ENCODE data around the gene THSD7B. TPM values are rescaled to one million over a fixed set of nuclear protein-coding genes. Genes with fewer than 3 reads are reported as not detected.

Gene THSD7B
- total and polyA plus RNA-seq, 9 of the 15 experiments (the other 6 are each of a cell fraction or from before 2014, with no cell fraction given) = not detected

DNA sequence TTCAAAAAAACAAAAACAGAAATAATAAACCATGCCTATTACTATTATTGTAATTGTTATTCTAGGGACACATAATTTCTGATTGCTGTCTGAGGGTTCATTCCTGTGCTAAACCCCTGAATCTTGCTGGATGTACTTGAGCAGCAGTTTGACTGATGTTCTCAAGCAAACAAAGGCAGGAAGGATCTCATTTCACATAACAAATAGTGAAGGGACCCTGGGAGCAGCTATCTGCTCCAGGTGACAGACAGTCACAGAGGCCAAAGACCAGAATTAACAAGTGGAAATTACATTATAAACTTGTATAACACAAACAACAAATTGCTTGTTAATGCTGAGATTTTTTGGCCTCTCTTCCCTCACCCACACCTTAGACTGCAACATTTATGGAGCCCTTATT is 284.2 kb downstream of the THSD7B start:
- DNase-seq (ENCODE audit: extremely low read depth in 1 of 4, low spot score in 3 of 4) (no peak), FAIRE-seq (no peak), ATAC-seq (no peak)
- Histone ChIP-seq H3K4me2 (ENCODE audit: insufficient read depth, low read length) (no peak overlapping the region), H3K9me1 (ENCODE audit: control insufficient read depth, insufficient read depth, low read length) (no peaks in the 10 kb centered on the region), H3K9me3 (replicated peaks; ENCODE audit: control insufficient read depth, insufficient read depth, low read depth, low read length) (no peaks in the 10 kb centered on the region), H3K27ac (ENCODE audit: extremely low read depth, low read depth, low read length) (no peak overlapping the region), H4K20me1 (replicated peaks; ENCODE audit: control insufficient read depth, insufficient read depth, low read length) (no peaks in the 10 kb centered on the region), H2AFZ (ENCODE audit: low read depth, low read length) (no peak overlapping the region), H3K9ac (ENCODE audit: insufficient read depth in 1 of 2, low read depth in 2 of 2, low read length in 2 of 2) (no peak overlapping the region), H3K27me3 (ENCODE audit: control insufficient read depth in 2 of 2, insufficient read depth in 2 of 2, low read length in 2 of 2) (no peaks in the 10 kb centered on the region), H3K79me2 (ENCODE audit: control insufficient read depth, insufficient read depth, low read length) (no peaks in the 10 kb centered on the region), H3K36me3 (ENCODE audit: control insufficient read depth, insufficient read depth, low read length) (no peaks in the 10 kb centered on the region), H3K4me1 (replicated peaks in 1 of 2; ENCODE audit: control insufficient read depth in 2 of 2, insufficient read depth in 2 of 2, low read length in 2 of 2) (no peaks in the 10 kb centered on the region), H3K4me3 (no peak overlapping the region)
- POLR2A ChIA-PET = no interaction called here
- TF ChIP-seq ETV5 (CRISPR knock-in tag; IDR thresholded peaks at IDR 0.05; ENCODE audit: low read depth) (no peak), NR2F6 (CRISPR knock-in tag; IDR thresholded peaks at IDR 0.05) (no peak), MBD2 (IDR thresholded peaks at IDR 0.05; ENCODE audit: borderline replicate concordance, low read depth) (no peak), ARID1B (IDR thresholded peaks at IDR 0.05) (no peak), RBM22 (IDR thresholded peaks at IDR 0.05; ENCODE audit: low read depth, low read length, poor library complexity, severe bottlenecking) (no peak), KAT7 (CRISPR knock-in tag; IDR thresholded peaks at IDR 0.05; ENCODE audit: borderline replicate concordance) (no peak), BRCA1 (IDR thresholded peaks at IDR 0.05) (no peak), BRCA1 (CRISPR knock-in tag; IDR thresholded peaks at IDR 0.05) (no peak), ZNF644 (tag; IDR thresholded peaks at IDR 0.05; ENCODE audit: low read depth) (no peak), SMAD2 (IDR thresholded peaks at IDR 0.05; ENCODE audit: low read depth, low read length) (no peak), KLF6 (CRISPR knock-in tag; IDR thresholded peaks at IDR 0.05; ENCODE audit: borderline replicate concordance) (no peak), DACH1 (IDR thresholded peaks at IDR 0.05; ENCODE audit: partially characterized antibody) (no peak)
- TF ChIP-seq, protein P1, sequence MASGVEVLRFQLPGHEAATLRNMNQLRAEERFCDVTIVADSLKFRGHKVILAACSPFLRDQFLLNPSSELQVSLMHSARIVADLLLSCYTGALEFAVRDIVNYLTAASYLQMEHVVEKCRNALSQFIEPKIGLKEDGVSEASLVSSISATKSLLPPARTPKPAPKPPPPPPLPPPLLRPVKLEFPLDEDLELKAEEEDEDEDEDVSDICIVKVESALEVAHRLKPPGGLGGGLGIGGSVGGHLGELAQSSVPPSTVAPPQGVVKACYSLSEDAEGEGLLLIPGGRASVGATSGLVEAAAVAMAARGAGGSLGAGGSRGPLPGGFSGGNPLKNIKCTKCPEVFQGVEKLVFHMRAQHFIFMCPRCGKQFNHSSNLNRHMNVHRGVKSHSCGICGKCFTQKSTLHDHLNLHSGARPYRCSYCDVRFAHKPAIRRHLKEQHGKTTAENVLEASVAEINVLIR (CRISPR knock-in tag; IDR thresholded peaks at IDR 0.05) = no peak
- TF ChIP-seq, protein P2, sequence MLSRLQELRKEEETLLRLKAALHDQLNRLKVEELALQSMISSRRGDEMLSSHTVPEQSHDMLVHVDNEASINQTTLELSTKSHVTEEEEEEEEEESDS (CRISPR knock-in tag; IDR thresholded peaks at IDR 0.05) = no peak
- TF ChIP-seq, protein P3, sequence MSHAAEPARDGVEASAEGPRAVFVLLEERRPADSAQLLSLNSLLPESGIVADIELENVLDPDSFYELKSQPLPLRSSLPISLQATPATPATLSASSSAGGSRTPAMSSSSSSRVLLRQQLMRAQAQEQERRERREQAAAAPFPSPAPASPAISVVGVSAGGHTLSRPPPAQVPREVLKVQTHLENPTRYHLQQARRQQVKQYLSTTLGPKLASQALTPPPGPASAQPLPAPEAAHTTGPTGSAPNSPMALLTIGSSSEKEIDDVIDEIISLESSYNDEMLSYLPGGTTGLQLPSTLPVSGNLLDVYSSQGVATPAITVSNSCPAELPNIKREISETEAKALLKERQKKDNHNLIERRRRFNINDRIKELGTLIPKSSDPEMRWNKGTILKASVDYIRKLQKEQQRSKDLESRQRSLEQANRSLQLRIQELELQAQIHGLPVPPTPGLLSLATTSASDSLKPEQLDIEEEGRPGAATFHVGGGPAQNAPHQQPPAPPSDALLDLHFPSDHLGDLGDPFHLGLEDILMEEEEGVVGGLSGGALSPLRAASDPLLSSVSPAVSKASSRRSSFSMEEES (CRISPR knock-in tag; IDR thresholded peaks at IDR 0.05) = no peak
- TF ChIP-seq, protein P4, sequence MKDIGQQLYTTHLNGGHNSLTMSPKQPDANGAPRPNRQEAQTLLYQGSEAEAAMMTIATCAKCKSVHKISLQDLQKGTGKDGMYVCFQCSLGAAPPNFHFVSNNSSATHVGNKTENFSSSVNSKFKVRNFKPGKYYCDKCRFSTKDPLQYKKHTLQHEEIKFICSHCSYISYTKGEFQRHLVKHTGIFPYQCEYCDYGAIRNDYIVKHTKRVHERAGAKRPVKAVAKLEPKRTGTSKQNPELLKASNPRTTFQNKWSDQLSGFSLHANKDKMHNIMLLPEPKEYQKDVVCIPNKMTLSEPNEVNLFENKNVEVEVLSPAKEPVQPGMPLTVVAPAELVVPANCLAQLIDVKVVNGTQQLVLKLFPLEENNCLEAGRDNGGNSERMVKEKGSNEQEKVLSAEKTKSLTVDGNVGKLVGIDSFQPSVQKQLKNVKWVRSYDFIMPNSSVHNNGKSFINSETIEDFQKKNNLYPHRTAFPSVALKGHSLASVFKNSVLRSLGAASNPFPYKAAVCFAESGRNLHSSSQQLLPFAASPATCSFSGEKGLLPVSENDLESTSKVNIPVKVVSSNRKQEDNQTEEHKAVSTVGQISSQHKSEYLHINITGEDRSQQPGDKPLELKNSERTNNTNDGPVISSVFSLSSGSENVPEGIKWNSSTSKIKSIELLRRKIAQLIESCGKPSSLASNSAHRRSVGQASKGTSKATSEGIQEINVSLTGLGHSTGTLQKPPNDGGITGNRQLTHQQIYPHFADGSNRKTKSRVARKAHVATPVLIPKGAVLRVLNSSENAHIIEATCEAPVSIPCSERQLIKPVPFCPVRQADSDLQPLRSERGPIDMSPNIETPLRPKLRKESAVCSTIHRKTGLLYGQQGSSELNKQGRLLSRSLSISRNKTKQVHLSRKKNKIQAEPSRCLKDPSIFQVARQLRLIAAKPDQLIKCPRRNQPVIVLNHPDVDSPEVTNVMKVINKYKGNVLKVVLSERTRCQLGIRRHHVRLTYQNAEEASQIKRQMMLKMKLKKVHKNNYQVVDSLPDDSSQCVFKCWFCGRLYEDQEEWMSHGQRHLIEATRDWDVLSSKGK (CRISPR knock-in tag; IDR thresholded peaks at IDR 0.05) = no peak
- TF ChIP-seq, protein P5, sequence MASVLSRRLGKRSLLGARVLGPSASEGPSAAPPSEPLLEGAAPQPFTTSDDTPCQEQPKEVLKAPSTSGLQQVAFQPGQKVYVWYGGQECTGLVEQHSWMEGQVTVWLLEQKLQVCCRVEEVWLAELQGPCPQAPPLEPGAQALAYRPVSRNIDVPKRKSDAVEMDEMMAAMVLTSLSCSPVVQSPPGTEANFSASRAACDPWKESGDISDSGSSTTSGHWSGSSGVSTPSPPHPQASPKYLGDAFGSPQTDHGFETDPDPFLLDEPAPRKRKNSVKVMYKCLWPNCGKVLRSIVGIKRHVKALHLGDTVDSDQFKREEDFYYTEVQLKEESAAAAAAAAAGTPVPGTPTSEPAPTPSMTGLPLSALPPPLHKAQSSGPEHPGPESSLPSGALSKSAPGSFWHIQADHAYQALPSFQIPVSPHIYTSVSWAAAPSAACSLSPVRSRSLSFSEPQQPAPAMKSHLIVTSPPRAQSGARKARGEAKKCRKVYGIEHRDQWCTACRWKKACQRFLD (CRISPR knock-in tag; IDR thresholded peaks at IDR 0.05) = no peak
- CTCF ChIA-PET (ENCODE audit: low intra/inter-chr PET ratio) = no interaction called here
- BruUV-seq (replicated peaks) = no TSS peak
- in situ Hi-C loops (cut with MboI) = no loop called here
- intact Hi-C loops (cut with micrococcal nuclease) = no loop called here

All from K562 (cell line).